Loucy (cell line): ENCODE results near the gene COL8A1.

Experiments
- H2AFZ ChIP-seq: fragments of 200-600 bp; sonication (generic); 2 replicates; pipeline ENCODE4 v1.6.0; 2016; ENCODE audit warnings: antibody characterized with exemption, mild to moderate bottlenecking, low read length, moderate library complexity
- H3F3A ChIP-seq: fragments of 200-600 bp; 2 replicates; pipeline ENCODE4 v1.6.0; 2016; ENCODE audit warnings: antibody characterized with exemption, low read depth, mild to moderate bottlenecking
- H3K27me3 ChIP-seq: fragments of 200-600 bp; sonication (generic); 2 replicates; pipeline ENCODE4 v1.6.1; 2014; ENCODE audit warnings: low read length, mild to moderate bottlenecking; ENCODE audit not compliant: insufficient read depth, poor library complexity, severe bottlenecking
- H3K36me3 ChIP-seq: fragments of 200-600 bp; sonication (generic); 2 replicates; pipeline ENCODE4 v1.6.1; 2016; ENCODE audit warnings: low read length; ENCODE audit not compliant: insufficient read depth
- H3K4me1 ChIP-seq: fragments of 200-600 bp; sonication (generic); 2 replicates; pipeline ENCODE4 v1.5.1; 2014; ENCODE audit warnings: low read length, mild to moderate bottlenecking; ENCODE audit not compliant: insufficient read depth, poor library complexity, severe bottlenecking
- H3K4me2 ChIP-seq: fragments of 200-600 bp; sonication (generic); 2 replicates; pipeline ENCODE4 v1.6.0; 2014; ENCODE audit warnings: antibody characterized with exemption, low read length, low read depth, mild to moderate bottlenecking; ENCODE audit not compliant: poor library complexity, severe bottlenecking
- H3K4me3 ChIP-seq: fragments of 200-600 bp; sonication (generic); 2 replicates; pipeline ENCODE4 v1.5.1; 2014; ENCODE audit warnings: low read length, mild to moderate bottlenecking, mixed read lengths; ENCODE audit not compliant: poor library complexity, severe bottlenecking
- H3K79me2 ChIP-seq: fragments of 200-600 bp; sonication (generic); 2 replicates; pipeline ENCODE4 v1.6.1; 2014; ENCODE audit warnings: low read length; ENCODE audit not compliant: insufficient read depth
- H3K9ac ChIP-seq: fragments of 200-600 bp; sonication (generic); 2 replicates; pipeline ENCODE4 v1.6.0; 2014; ENCODE audit warnings: mild to moderate bottlenecking, low read depth, low read length, moderate library complexity; ENCODE audit not compliant: poor library complexity, severe bottlenecking
- H3K9me2 ChIP-seq: fragments of 200-600 bp; sonication (generic); replicated peaks from 2 replicates; pipeline ENCODE4 v1.6.1; 2016; ENCODE audit warnings: low read depth, low read length, mixed read lengths
- H3K9me3 ChIP-seq: fragments of 200-600 bp; sonication (generic); 2 replicates; pipeline ENCODE4 v1.6.1; 2014; ENCODE audit warnings: mild to moderate bottlenecking, antibody characterized with exemption, low read length, low read depth; ENCODE audit not compliant: insufficient read depth
- H4K20me1 ChIP-seq: fragments of 200-600 bp; sonication (generic); 2 replicates; pipeline ENCODE4 v1.6.0; 2014; ENCODE audit warnings: antibody characterized with exemption, low read length, mild to moderate bottlenecking; ENCODE audit not compliant: insufficient read depth, poor library complexity, severe bottlenecking
- CTCF ChIP-seq: fragments of 200-600 bp; sonication (generic); conservative IDR thresholded peaks from 2 replicates; pipeline ENCODE4 v1.5.1; 2014; ENCODE audit warnings: mild to moderate bottlenecking, antibody characterized with exemption, low read length
- EZH2phosphoT487 ChIP-seq: fragments of 200-600 bp; IDR thresholded peaks from 2 replicates; pipeline ENCODE4 v1.6.1; 2018; ENCODE audit warnings: antibody characterized with exemption, mild to moderate bottlenecking, moderate library complexity, borderline replicate concordance

COL8A1 gene

GRCh38 chr3:99713440-99713839 lies 75.0 kb downstream of the COL8A1 start:
- H2AFZ ChIP-seq: no peak overlapping the region
- no peaks in the 10 kb centered on the region for H3K4me1 ChIP-seq
- H3K4me3 ChIP-seq: no peak overlapping the region
- H3K79me2 ChIP-seq: no peaks in the 10 kb centered on the region
- no peaks in the 10 kb centered on the region for H3F3A ChIP-seq
- H3K9me3 ChIP-seq: no peaks in the 10 kb centered on the region
- no peaks in the 10 kb centered on the region for H3K9me2 ChIP-seq
- no peak for TF ChIP-seq EZH2phosphoT487
- no peak for TF ChIP-seq CTCF
- H3K36me3 ChIP-seq: no peaks in the 10 kb centered on the region
- no peak overlapping the region for H3K4me2 ChIP-seq
- H3K27me3 ChIP-seq: no peaks in the 10 kb centered on the region
- H4K20me1 ChIP-seq: no peaks in the 10 kb centered on the region
- no peak overlapping the region for H3K9ac ChIP-seq

- H3K4me1 ChIP-seq: no peaks in the 10 kb centered on the region
- no peaks in the 10 kb centered on the region for H3F3A ChIP-seq
- no peak overlapping the region for H3K9ac ChIP-seq
- H3K4me3 ChIP-seq: no peak overlapping the region
- H3K36me3 ChIP-seq: no peaks in the 10 kb centered on the region
- no peaks in the 10 kb centered on the region for H3K9me3 ChIP-seq
- H3K4me2 ChIP-seq: no peak overlapping the region
- H3K9me2 ChIP-seq: no peaks in the 10 kb centered on the region
- no peaks in the 10 kb centered on the region for H3K27me3 ChIP-seq
- no peaks in the 10 kb centered on the region for H3K79me2 ChIP-seq
- no peak overlapping the region for H2AFZ ChIP-seq
- H4K20me1 ChIP-seq: no peaks in the 10 kb centered on the region
- TF ChIP-seq CTCF: no peak
- no peak for TF ChIP-seq EZH2phosphoT487
Observed at GRCh38 chr3:99714146-99714545, 75.8 kb downstream of the COL8A1 start.

GRCh38 chr3:99714575-99714974 lies 76.2 kb downstream of the COL8A1 start:
- Histone ChIP-seq H3K4me2 (no peak overlapping the region), H3K4me1 (no peaks in the 10 kb centered on the region), H3K9me3 (no peaks in the 10 kb centered on the region), H3K36me3 (no peaks in the 10 kb centered on the region), H3K27me3 (no peaks in the 10 kb centered on the region), H3K4me3 (no peak overlapping the region), H3F3A (no peaks in the 10 kb centered on the region), H2AFZ (no peak overlapping the region), H3K9ac (no peak overlapping the region), H3K9me2 (no peaks in the 10 kb centered on the region), H3K79me2 (no peaks in the 10 kb centered on the region), H4K20me1 (no peaks in the 10 kb centered on the region)
- TF ChIP-seq CTCF (no peak), EZH2phosphoT487 (no peak)
